Right ventricle myocardium superior (tissue), 1 donor: ENCODE measurements around the gene DBET. TPM values are rescaled to one million over a fixed set of nuclear protein-coding genes. Genes with fewer than 3 reads are reported as not detected.
"Not testable (repeated sequence)": the region's sequence is repeated elsewhere in the genome, so short reads cannot be mapped to it uniquely, and the experiment has no call there.

Source experiments
- ATAC-seq: fragments of 200-7000 bp; cut with Tn5 transposase; one replicate; pipeline ENCODE4 v1.9.1; 2020; ENCODE audit warnings: mild to moderate bottlenecking; ENCODE audit not compliant: poor library complexity
- DNase-seq: peaks from one replicate; pipeline ENCODE4 v3.0.0-alpha.2; 2020
- intact Hi-C: fragments of 100-400 bp; cut with DNase I; formaldehyde crosslinking; loops from one replicate; pipeline ENCODE4 v1.11.2; 2022
- total RNA-seq: library from RNA; stranded (reverse); fragmentation: NEBNext Ultra II Directional; extraction: Animal tissue kit (Norgen Biotek cat#: 25700); gene quantifications from one replicate; pipeline ENCODE4 v1.2.1, GENCODE V29; 2021
- donor health status: DM: no; HTN: yes; CAD: no; lungs with severe emphysema.

The DBET gene
- total RNA-seq, 1 donor from 2014 or later = not detected

GRCh38 chr4:190040873-190041272 lies 23.4 kb upstream of the DBET start:
- ATAC-seq, intact Hi-C loops, DNase-seq: not testable (repeated sequence)

- ATAC-seq, intact Hi-C loops, DNase-seq: not testable (repeated sequence)
Observed at GRCh38 chr4:190047627-190048026, 16.7 kb upstream of the DBET start.

- DNase-seq = peak; percentile 35
- ATAC-seq, intact Hi-C loops: not testable (repeated sequence)
Observed at GRCh38 chr4:190049378-190050239, 14.7 kb upstream of the DBET start.

GRCh38 chr4:190058997-190059396 lies 5.3 kb upstream of the DBET start:
- intact Hi-C loops, DNase-seq, ATAC-seq: not testable (repeated sequence)

- ATAC-seq, intact Hi-C loops, DNase-seq: not testable (repeated sequence)
Observed at GRCh38 chr4:190064805-190065204, 503 bp downstream of the DBET start.

- ATAC-seq, DNase-seq, intact Hi-C loops: not testable (repeated sequence)
Observed at GRCh38 chr4:190068351-190068750, 4.0 kb downstream of the DBET start.

- DNase-seq, intact Hi-C loops, ATAC-seq: not testable (repeated sequence)
Observed at GRCh38 chr4:190093052-190093451, 28.8 kb downstream of the DBET start.

- intact Hi-C loops, ATAC-seq, DNase-seq: not testable (repeated sequence)
Observed at GRCh38 chr4:190094031-190094430, 29.7 kb downstream of the DBET start.

- ATAC-seq, intact Hi-C loops, DNase-seq: not testable (repeated sequence)
Observed at GRCh38 chr4:190095335-190095734, 31.0 kb downstream of the DBET start.

GRCh38 chr4:190099605-190100004 lies 35.3 kb downstream of the DBET start:
- ATAC-seq, intact Hi-C loops, DNase-seq: not testable (repeated sequence)

GRCh38 chr4:190101525-190101924 lies 37.2 kb downstream of the DBET start:
- intact Hi-C loops, DNase-seq, ATAC-seq: not testable (repeated sequence)

GRCh38 chr4:190106191-190106590 lies 41.9 kb downstream of the DBET start:
- intact Hi-C loops, ATAC-seq, DNase-seq: not testable (repeated sequence)

GRCh38 chr4:190106611-190107480 lies 42.5 kb downstream of the DBET start:
- intact Hi-C loops, DNase-seq, ATAC-seq: not testable (repeated sequence)

GRCh38 chr4:190107766-190108485 lies 43.6 kb downstream of the DBET start:
- intact Hi-C loops, ATAC-seq, DNase-seq: not testable (repeated sequence)

GRCh38 chr4:190108756-190109155 lies 44.5 kb downstream of the DBET start:
- ATAC-seq, intact Hi-C loops, DNase-seq: not testable (repeated sequence)

- DNase-seq, ATAC-seq, intact Hi-C loops: not testable (repeated sequence)
Observed at GRCh38 chr4:190109390-190110011, 45.2 kb downstream of the DBET start.

- DNase-seq, ATAC-seq, intact Hi-C loops: not testable (repeated sequence)
Observed at GRCh38 chr4:190110033-190110432, 45.7 kb downstream of the DBET start.
